ENCODE results near the gene COL23A1. TPM values are rescaled to one million over a fixed set of nuclear protein-coding genes. Genes with fewer than 3 reads are reported as not detected.

The COL23A1 gene
- total RNA-seq, 1 experiment from 2014 or later = 15.0 TPM

- TF ChIP-seq ETV6 (CRISPR knock-in tag; IDR thresholded peaks at IDR 0.05) = no peak
- no peak for TF ChIP-seq MAX (CRISPR knock-in tag; IDR thresholded peaks at IDR 0.05)
- TF ChIP-seq JAZF1 (CRISPR knock-in tag; IDR thresholded peaks at IDR 0.05) = no peak
- no peak for TF ChIP-seq NR1H2 (CRISPR knock-in tag; IDR thresholded peaks at IDR 0.05)
- TF ChIP-seq CTCF (IDR thresholded peaks at IDR 0.05) = no peak
- TF ChIP-seq USF2 (CRISPR knock-in tag; IDR thresholded peaks at IDR 0.05) = no peak
- TF ChIP-seq NR3C1 (CRISPR knock-in tag; conservative IDR thresholded peaks at IDR 0.05; ENCODE audit: low read depth) = no peak
- TF ChIP-seq ARID4B (CRISPR knock-in tag; IDR thresholded peaks at IDR 0.05; ENCODE audit: borderline replicate concordance) = no peak
- no peak for TF ChIP-seq HMGA2 (CRISPR knock-in tag; IDR thresholded peaks at IDR 0.05)
Observed at GRCh38 chr5:178496642-178497041, 93.6 kb downstream of the COL23A1 start (continued).

GRCh38 chr5:178496214-178496613, 94.0 kb downstream of the COL23A1 start:
- Mint-ChIP-seq H3K36me3 (no peaks in the 10 kb centered on the region), H3K27me3 (ENCODE audit: low read depth) (no peaks in the 10 kb centered on the region), H3K9me3 (peaks cover 11% of the 10 kb centered on the region), H3K4me3 (no peak overlapping the region), H3K27ac (no peak overlapping the region), H3K4me1 (no peaks in the 10 kb centered on the region)
- ChIA-PET POLR2A (no interaction called here), CTCF (interaction anchor here (1.0 to 2.1 kb wide), 4 partner anchors 8 to 35 kb away, joined by 3 to 10 read pairs (median 3); no protein-coding TSS in a partner anchor)
- TF ChIP-seq ZNF423 (CRISPR knock-in tag; IDR thresholded peaks at IDR 0.05) (no peak), GRHL2 (CRISPR knock-in tag; IDR thresholded peaks at IDR 0.05; ENCODE audit: insufficient replicate concordance, severe bottlenecking) (no peak), ZBTB21 (CRISPR knock-in tag; IDR thresholded peaks at IDR 0.05; ENCODE audit: borderline replicate concordance) (no peak), ZNF219 (CRISPR knock-in tag; IDR thresholded peaks at IDR 0.05; ENCODE audit: borderline replicate concordance) (no peak), ZNF425 (CRISPR knock-in tag; conservative IDR thresholded peaks at IDR 0.05) (no peak), TEAD1 (CRISPR knock-in tag; IDR thresholded peaks at IDR 0.05) (no peak), E2F4 (CRISPR knock-in tag; IDR thresholded peaks at IDR 0.05; ENCODE audit: borderline replicate concordance, low read depth) (no peak), RORB (CRISPR knock-in tag; IDR thresholded peaks at IDR 0.05) (no peak), E2F1 (CRISPR knock-in tag; IDR thresholded peaks at IDR 0.05) (no peak), CREB1 (CRISPR knock-in tag; IDR thresholded peaks at IDR 0.05) (no peak), NR3C1 (CRISPR knock-in tag; conservative IDR thresholded peaks at IDR 0.05; ENCODE audit: low read depth) (no peak), ZMAT4 (CRISPR knock-in tag; IDR thresholded peaks at IDR 0.05) (no peak)
- ATAC-seq (no peak), DNase-seq (ENCODE audit: low spot score) (no peak)
